ENCODE measurements around the gene IPO5. TPM values are rescaled to one million over a fixed set of nuclear protein-coding genes. Genes with fewer than 3 reads are reported as not detected.

Gene IPO5
- total RNA-seq, 1 donor from 2014 or later = 154 TPM

GRCh38 chr13:97914540-97914939 lies 38.9 kb upstream of the IPO5 start:
- Mint-ChIP-seq H3K4me1 (ENCODE audit: low read depth, unreplicated experiment) (peaks cover 5% of the 10 kb centered on the region), H3K36me3 (ENCODE audit: low read depth, unreplicated experiment) (no peaks in the 10 kb centered on the region), H3K27ac (ENCODE audit: unreplicated experiment) (no peak overlapping the region), H3K9me3 (ENCODE audit: unreplicated experiment) (peaks cover 22% of the 10 kb centered on the region), H3K27me3 (ENCODE audit: low read depth, unreplicated experiment) (no peaks in the 10 kb centered on the region), H3K4me3 (ENCODE audit: unreplicated experiment) (no peak overlapping the region)
- Histone ChIP-seq H3K4me3 (ENCODE audit: insufficient read depth, low read depth, low read length) (no peak overlapping the region), H3K79me2 (ENCODE audit: insufficient read depth, low read length) (no peaks in the 10 kb centered on the region), H3K27me3 (ENCODE audit: insufficient read depth, low read length) (no peaks in the 10 kb centered on the region), H3K9ac (ENCODE audit: low read length) (no peak overlapping the region), H3K36me3 (ENCODE audit: insufficient read depth, low read length) (no peaks in the 10 kb centered on the region), H3K4me1 (ENCODE audit: insufficient read depth, low read length) (peaks cover 6% of the 10 kb centered on the region), H3K4me2 (ENCODE audit: low read length) (no peak overlapping the region), H3K27ac (ENCODE audit: low read depth, low read length) (no peak overlapping the region), H4K20me1 (ENCODE audit: insufficient read depth, low read length) (no peaks in the 10 kb centered on the region), H2AFZ (ENCODE audit: low read depth, low read length) (no peak overlapping the region), H3K9me3 (ENCODE audit: insufficient read depth, low read depth, low read length) (no peaks in the 10 kb centered on the region)
- DNase-seq (ENCODE audit: low read depth) = peak; percentile 72
- TF ChIP-seq CTCF (IDR thresholded peaks at IDR 0.05; ENCODE audit: insufficient read depth, low read depth, low read length) (no peak), EZH2 (IDR thresholded peaks at IDR 0.05; ENCODE audit: insufficient read depth, low read length) (no peak)
- peak; percentile 37 for FAIRE-seq

GRCh38 chr13:97921176-97921816 lies 32.2 kb upstream of the IPO5 start:
- H3K9me3 ChIP-seq (ENCODE audit: insufficient read depth, low read depth, low read length) = no peaks in the 10 kb centered on the region
- H3K79me2 ChIP-seq (ENCODE audit: insufficient read depth, low read length) = no peaks in the 10 kb centered on the region
- no peaks in the 10 kb centered on the region for H4K20me1 ChIP-seq (ENCODE audit: insufficient read depth, low read length)
- Mint-ChIP-seq H3K36me3 (ENCODE audit: low read depth, unreplicated experiment) (no peaks in the 10 kb centered on the region), H3K27me3 (ENCODE audit: low read depth, unreplicated experiment) (peaks cover 8% of the 10 kb centered on the region), H3K4me3 (ENCODE audit: unreplicated experiment) (no peak overlapping the region), H3K9me3 (ENCODE audit: unreplicated experiment) (peaks cover 5% of the 10 kb centered on the region), H3K27ac (ENCODE audit: unreplicated experiment) (no peak overlapping the region), H3K4me1 (ENCODE audit: low read depth, unreplicated experiment) (no peaks in the 10 kb centered on the region)
- DNase-seq (ENCODE audit: low read depth) (no peak), FAIRE-seq (no peak)
- no peaks in the 10 kb centered on the region for H3K27me3 ChIP-seq (ENCODE audit: insufficient read depth, low read length)
- no peaks in the 10 kb centered on the region for H3K36me3 ChIP-seq (ENCODE audit: insufficient read depth, low read length)
- no peak overlapping the region for H3K9ac ChIP-seq (ENCODE audit: low read length)
- no peaks in the 10 kb centered on the region for H3K4me1 ChIP-seq (ENCODE audit: insufficient read depth, low read length)
- no peak overlapping the region for H3K4me2 ChIP-seq (ENCODE audit: low read length)
- TF ChIP-seq CTCF (IDR thresholded peaks at IDR 0.05; ENCODE audit: insufficient read depth, low read depth, low read length) (no peak), EZH2 (IDR thresholded peaks at IDR 0.05; ENCODE audit: insufficient read depth, low read length) (no peak)
- H3K4me3 ChIP-seq (ENCODE audit: insufficient read depth, low read depth, low read length) = no peak overlapping the region
- no peak overlapping the region for H3K27ac ChIP-seq (ENCODE audit: low read depth, low read length)
- no peak overlapping the region for H2AFZ ChIP-seq (ENCODE audit: low read depth, low read length)

GRCh38 chr13:97928301-97928700 lies 25.2 kb upstream of the IPO5 start:
- no peak for FAIRE-seq
- no peak overlapping the region for H3K4me3 Mint-ChIP-seq (ENCODE audit: unreplicated experiment)
- no peak for TF ChIP-seq CTCF (IDR thresholded peaks at IDR 0.05; ENCODE audit: insufficient read depth, low read depth, low read length)
- no peak for TF ChIP-seq EZH2 (IDR thresholded peaks at IDR 0.05; ENCODE audit: insufficient read depth, low read length)

More at GRCh38 chr13:97928301-97928700, 25.2 kb upstream of the IPO5 start:
- H3K27ac Mint-ChIP-seq (ENCODE audit: unreplicated experiment) = no peak overlapping the region
- Histone ChIP-seq H3K9ac (ENCODE audit: low read length) (no peak overlapping the region), H3K4me3 (ENCODE audit: insufficient read depth, low read depth, low read length) (no peak overlapping the region), H3K27ac (ENCODE audit: low read depth, low read length) (no peak overlapping the region), H3K9me3 (ENCODE audit: insufficient read depth, low read depth, low read length) (no peaks in the 10 kb centered on the region), H3K79me2 (ENCODE audit: insufficient read depth, low read length) (no peaks in the 10 kb centered on the region), H3K4me1 (ENCODE audit: insufficient read depth, low read length) (no peaks in the 10 kb centered on the region), H3K36me3 (ENCODE audit: insufficient read depth, low read length) (no peaks in the 10 kb centered on the region), H4K20me1 (ENCODE audit: insufficient read depth, low read length) (no peaks in the 10 kb centered on the region), H3K4me2 (ENCODE audit: low read length) (no peak overlapping the region), H2AFZ (ENCODE audit: low read depth, low read length) (no peak overlapping the region), H3K27me3 (ENCODE audit: insufficient read depth, low read length) (no peaks in the 10 kb centered on the region)
- no peaks in the 10 kb centered on the region for H3K4me1 Mint-ChIP-seq (ENCODE audit: low read depth, unreplicated experiment)
- H3K36me3 Mint-ChIP-seq (ENCODE audit: low read depth, unreplicated experiment) = no peaks in the 10 kb centered on the region
- DNase-seq (ENCODE audit: low read depth) = no peak
- no peaks in the 10 kb centered on the region for H3K9me3 Mint-ChIP-seq (ENCODE audit: unreplicated experiment)
- no peaks in the 10 kb centered on the region for H3K27me3 Mint-ChIP-seq (ENCODE audit: low read depth, unreplicated experiment)

Measured in astrocyte (in vitro differentiated cells and primary cell).